Nephron (organoid): ENCODE measurements around the gene RINL.

Source experiments
- H3K27ac Mint-ChIP-seq, 3 experiments: 2 replicates each; pipeline ENCODE4 v1.8.0; 2020; ENCODE audit warnings: mixed read lengths in 3 of 3, mild to moderate bottlenecking in 2 of 3, moderate library complexity in 1 of 3
- H3K27me3 Mint-ChIP-seq: 2 replicates; pipeline ENCODE4 v1.8.0; 2021; ENCODE audit warnings: low read depth, mild to moderate bottlenecking, moderate library complexity, mixed read lengths
- H3K36me3 Mint-ChIP-seq: 2 replicates; pipeline ENCODE4 v1.8.0; 2020; ENCODE audit warnings: low read depth, mixed read lengths
- H3K4me1 Mint-ChIP-seq: 2 replicates; pipeline ENCODE4 v1.8.0; 2020; ENCODE audit warnings: mixed read lengths
- H3K4me3 Mint-ChIP-seq, 3 experiments: 2 replicates each; pipeline ENCODE4 v1.8.0; 2020; ENCODE audit warnings: mild to moderate bottlenecking in 3 of 3, mixed read lengths in 3 of 3, moderate library complexity in 2 of 3
- H3K9me3 Mint-ChIP-seq: 2 replicates; pipeline ENCODE4 v1.8.0; 2020; ENCODE audit warnings: mixed read lengths
- TF ChIP-seq, protein P1 (sequence below), 3 experiments: fragments of 200-600 bp; sonication (generic); IDR thresholded peaks; one replicate each; pipeline ENCODE4 v1.5.0; 2021; ENCODE audit warnings: antibody characterized with exemption in 3 of 3; ENCODE audit not compliant: unreplicated experiment in 3 of 3

RINL gene

DNA sequence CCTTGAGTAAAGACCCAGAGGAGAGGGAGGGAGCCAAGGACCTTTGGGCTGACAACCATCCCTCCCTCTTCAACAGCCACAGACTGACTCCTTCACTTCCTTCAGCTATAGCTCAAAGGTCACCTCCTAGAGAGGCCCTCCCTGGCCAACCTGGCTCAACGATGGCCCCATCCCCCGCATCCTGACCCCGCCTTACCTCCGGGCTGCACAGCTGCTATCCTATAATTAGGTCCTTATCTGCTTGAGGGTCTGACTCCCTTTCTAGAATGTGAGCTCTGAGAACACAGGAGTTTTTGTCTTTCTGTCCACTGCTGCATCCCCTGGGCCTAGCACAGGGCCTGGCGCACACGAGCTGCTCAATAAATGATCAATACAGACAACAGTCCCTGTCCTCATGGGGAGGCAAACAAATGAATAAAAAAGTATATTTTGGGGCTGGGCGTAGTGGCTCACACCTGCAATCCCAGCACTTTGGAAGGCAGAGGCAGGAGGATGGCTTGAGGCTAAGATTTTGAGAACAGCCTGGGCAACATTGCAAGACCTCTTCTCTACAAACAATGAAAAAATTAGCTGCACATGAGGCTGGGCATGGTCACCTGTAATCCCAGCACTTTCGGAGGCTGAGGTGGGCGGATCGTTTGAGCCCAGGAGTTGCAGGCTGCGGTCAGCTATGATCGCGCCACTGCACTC is 58.7 kb downstream of the RINL start:
- Mint-ChIP-seq H3K9me3 (peaks cover 3% of the 10 kb centered on the region), H3K27ac (peak overlapping the region; percentile 60 to 95 (median 92)), H3K4me3 (peak overlapping the region in 1 of 3 experiments; percentile 44), H3K27me3 (no peaks in the 10 kb centered on the region), H3K4me1 (peaks cover 31% of the 10 kb centered on the region), H3K36me3 (peaks cover 72% of the 10 kb centered on the region)
- TF ChIP-seq, protein P1, sequence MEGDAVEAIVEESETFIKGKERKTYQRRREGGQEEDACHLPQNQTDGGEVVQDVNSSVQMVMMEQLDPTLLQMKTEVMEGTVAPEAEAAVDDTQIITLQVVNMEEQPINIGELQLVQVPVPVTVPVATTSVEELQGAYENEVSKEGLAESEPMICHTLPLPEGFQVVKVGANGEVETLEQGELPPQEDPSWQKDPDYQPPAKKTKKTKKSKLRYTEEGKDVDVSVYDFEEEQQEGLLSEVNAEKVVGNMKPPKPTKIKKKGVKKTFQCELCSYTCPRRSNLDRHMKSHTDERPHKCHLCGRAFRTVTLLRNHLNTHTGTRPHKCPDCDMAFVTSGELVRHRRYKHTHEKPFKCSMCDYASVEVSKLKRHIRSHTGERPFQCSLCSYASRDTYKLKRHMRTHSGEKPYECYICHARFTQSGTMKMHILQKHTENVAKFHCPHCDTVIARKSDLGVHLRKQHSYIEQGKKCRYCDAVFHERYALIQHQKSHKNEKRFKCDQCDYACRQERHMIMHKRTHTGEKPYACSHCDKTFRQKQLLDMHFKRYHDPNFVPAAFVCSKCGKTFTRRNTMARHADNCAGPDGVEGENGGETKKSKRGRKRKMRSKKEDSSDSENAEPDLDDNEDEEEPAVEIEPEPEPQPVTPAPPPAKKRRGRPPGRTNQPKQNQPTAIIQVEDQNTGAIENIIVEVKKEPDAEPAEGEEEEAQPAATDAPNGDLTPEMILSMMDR (IDR thresholded peaks at IDR 0.05; ENCODE audit: unreplicated experiment in 3 of 3), result no peak
